GM19438 (cell line): ENCODE data around the gene OVCA2.

Source experiments
- ATAC-seq: cut with Tn5 transposase; IDR thresholded peaks from one replicate; pipeline ENCODE4 v1.9.1; 2021; ENCODE audit warnings: low read depth; ENCODE audit not compliant: unreplicated experiment

Gene OVCA2

DNA sequence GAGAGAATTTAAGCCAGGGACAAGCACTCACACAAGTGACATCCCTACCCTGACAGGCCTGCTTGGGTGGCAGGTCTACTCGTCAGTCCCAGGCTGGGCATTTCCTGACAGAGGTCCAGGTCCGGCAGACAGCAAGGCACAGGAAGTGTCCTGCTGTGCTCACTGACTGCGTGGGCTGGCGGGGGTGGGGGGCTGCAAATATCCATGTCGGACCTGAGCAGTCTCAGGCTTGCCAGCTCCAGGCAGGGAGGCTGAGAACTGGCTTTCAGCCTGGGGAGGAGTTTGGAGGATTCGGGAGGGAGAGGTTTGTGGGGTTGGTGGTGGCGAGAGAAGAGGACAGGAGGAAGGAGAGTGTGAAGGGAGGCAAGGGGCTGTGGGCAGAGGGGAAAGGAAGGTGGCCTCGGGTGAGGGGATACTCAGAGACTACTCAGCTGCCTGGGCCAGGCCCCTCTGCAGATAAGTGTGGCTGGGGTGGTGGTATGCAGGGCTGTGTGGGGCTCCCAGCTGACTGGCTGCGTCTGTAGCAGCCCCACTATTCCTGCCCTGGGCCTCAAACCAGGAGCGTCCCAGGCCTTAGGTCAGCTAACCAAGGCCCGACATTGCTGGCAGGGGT, 20.9 kb downstream of the OVCA2 start:
- ATAC-seq: no peak

DNA sequence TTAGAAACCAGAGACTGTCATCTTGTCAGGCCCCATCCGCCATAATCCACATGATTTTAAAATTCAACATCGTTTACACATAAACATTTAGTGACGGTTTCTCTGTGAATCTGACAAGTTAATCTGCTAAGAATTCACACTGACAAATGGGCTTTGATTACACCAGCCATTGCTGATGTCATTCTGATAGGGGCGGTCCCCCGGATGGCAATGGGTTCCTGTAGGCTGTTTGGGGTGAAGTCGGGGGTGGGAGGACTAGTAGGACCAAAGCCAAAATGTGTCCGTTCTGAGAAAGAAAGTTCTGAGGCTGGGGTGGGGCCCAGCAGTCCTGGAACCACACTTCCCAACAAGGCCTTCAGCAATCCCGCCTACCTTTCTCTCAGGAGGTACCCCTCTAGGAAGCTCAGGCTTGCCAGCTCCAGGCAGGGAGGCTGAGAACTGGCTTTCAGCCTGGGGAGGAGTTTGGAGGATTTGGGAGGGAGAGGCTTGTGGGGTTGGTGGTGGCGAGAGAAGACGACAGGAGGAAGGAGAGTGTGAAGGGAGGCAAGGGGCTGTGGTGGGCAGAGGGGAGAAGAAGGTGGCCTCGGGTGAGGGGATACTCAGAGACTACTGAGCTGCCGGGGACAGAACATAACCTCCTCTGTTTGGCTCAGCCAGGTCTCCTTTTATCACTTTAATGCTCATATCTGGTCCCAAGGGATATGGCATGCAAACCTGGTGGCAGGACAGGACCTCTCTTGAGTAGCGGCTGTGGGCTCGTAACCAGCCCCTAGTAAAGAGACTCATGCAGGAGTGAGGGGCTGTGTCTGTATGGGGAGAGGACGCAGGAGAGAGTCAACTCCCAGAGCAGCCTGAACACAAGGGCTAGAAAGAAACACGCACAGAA, 21.7 kb downstream of the OVCA2 start:
- no peak for ATAC-seq

DNA sequence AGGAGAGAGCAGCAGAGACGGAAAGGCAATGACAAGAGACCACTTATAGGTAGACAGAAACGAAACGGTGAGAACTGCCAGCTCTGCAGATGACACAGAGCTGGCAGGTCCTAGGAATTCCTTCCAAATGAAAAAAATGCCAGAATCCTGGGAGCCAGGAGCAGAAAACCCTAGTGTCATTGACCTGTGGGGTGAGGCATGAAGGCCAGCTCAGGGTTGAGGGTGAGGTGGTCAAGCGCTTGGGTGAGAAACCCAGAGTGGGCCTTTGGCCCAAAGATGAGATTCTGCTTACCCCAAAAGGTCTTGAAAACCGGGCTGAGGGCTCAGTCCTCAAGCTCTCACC, 22.3 kb downstream of the OVCA2 start:
- ATAC-seq: no peak

DNA sequence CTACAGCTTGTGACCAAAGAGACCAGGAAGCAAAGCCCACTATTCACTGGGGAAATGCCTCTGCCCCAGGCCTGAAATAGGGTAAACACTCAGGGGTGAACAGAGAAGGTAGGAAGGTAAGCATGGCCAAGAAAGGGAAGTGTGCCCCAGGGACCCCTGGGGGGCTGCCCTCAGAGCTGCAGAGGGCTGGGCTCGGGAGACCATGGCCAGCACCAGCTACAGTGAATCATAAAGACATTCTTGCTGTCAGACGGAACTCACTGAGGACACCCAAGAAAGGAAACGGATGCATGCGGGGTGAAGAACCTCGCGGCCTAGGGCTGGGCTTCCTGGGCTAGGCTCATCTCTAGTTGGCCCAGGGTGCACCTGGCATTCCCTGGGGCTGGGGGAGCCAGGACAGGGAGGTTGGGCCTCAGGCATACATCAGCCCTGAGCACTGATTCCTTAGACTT, 22.7 kb downstream of the OVCA2 start:
- no peak for ATAC-seq

DNA sequence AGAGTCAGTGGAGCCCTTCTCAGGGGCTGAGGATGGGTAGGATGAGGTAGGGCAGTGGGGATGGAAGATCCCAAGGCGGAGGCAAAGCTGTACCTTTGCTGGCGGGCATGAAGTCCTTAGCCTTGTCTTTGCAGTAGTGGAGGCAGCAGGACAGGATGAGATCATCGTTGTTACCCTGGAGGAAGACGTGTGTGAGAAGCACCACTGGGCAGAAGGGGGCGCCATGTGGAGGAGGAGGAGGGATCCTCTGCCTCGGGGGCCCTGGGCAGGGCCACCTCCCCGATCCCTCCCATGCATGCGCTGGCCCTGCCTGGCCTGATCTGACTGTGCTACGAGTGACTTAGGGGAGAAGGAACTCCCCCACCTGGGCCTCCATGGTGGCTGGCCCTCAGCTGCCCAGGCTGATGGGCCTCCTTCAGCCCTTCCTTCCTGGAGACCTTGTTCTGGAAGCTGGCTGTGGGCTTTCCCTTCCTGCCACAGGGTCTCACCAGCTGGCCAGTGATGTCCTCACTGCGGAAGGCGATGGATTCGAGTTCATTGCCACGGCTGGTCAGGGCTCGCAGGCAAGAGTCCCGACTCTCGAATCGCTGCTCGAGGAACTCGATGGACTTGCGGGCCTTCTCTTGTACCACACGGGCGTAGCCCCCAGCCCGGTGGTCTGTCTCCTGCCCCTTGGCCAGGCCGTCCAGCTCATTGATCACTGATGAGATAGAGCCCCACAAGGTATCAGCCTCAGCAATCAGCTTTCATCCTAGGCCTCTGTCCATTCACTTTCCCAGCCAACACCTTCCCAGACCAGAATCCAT, 23.4 kb downstream of the OVCA2 start:
- no peak for ATAC-seq

DNA sequence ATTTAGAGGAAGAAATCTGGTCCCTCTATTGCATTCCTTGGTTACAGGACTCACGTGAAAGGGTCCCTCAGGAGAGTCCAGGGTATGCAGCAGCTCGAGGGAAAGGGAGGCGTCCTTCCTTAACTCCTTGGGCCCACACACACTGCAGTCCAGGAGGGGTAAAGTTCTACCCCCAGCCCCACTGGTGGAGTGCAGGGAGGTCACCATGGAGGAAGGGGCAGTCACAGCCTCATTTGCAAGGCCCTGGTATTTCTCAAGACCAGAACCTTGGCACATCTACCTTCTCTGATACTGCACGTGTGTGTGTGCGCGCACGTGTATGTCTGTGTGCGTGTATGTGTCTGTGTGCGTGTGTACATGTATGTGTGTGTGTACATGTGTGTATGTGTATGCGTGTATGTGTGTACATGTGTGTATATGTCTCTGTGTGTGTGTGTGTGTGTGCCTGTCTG, 24.2 kb downstream of the OVCA2 start:
- no peak for ATAC-seq

DNA sequence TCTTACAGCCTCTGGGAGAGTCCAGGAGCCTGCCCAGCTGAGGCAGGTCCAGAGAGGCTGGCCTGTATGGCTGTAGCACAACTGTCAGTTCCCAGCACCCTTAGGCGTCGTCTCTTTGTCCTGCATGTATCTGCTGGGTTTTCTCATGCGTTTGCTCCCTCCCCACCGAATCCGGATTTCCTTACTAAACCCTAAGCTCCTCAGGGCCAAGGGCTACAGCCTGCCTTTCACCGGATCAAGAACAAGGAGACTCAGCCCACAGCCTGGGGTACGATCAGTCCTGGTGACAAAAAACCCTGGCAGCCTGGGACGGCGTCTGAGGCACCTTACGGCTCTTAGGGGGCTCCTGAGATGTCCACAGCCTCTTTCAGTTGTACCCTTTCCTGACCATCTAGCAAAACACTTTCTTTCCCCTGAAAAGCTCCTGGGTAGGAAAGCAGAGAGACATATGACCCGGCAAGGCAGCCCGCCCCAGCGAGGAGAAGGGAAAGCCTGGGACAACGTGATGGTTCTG, 25.3 kb downstream of the OVCA2 start:
- ATAC-seq: no peak

DNA sequence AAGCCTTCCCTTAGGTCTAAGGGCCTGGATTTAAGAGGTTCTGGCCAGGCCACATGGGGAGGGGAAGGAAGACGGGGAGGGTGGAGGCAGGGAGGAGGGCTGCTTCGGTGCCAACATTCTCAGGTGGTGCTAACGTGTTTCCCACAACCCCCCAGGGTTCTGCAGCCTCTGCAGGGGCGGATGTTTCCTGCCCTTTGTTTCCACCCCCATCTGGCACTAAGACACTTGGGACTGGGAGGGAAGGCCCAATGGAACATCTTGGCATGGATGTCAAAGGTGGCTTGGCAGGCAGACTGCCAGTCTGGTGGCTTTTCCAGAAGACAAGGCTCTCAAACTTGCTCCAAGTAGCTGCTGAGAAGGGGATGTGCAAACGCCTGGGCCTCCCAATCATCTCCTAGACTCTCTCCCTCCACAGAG, 25.8 kb downstream of the OVCA2 start:
- ATAC-seq: no peak

DNA sequence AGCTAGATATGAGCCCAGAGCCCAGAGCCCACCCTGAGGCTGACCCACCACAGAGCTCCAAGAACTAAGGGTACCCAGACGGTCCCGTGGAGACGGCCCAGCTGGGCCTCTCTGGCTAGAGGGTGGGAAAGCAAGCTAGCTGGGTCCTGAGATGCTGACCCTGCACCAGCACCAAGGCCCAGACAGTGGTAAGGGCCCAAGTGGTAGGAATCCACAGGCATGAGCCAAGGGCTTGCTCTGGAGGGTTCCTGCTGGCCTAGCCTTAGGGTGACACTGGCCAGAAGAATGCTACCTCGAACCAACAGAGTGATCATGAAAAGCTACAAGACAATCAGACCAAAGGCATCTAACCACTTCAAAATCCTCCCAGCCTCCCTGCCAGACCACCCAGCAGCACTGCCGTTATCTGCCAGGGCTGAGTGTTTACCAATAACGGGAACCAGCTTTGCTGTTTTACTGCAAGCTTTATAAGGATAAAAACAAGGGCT, 26.3 kb downstream of the OVCA2 start:
- no peak for ATAC-seq

DNA sequence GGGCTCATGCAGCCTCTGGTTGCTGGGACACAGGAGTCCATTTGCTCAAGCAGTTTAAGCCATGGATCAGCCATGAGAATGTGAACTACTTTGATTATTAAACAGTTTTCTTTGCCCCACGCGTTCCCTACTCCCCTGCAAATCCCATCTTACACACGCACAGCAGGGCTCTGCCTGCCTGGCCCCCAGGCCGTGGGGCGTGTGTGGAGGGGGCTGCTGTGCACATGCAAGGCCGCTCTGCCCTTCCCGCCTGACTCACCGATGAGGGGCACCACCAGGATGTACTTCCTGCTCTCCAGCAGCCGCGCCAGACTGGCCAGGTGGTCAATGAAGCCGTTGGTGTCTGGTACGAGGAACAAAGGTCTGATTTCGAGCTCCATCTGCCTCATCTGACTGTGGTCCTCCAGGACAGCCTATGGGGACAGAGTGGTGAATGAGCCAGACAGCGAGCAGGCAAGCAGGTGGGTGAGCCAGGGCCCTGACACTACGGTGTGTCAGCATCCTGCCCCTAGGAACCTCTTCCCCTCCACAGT, 26.8 kb downstream of the OVCA2 start:
- no peak for ATAC-seq

DNA sequence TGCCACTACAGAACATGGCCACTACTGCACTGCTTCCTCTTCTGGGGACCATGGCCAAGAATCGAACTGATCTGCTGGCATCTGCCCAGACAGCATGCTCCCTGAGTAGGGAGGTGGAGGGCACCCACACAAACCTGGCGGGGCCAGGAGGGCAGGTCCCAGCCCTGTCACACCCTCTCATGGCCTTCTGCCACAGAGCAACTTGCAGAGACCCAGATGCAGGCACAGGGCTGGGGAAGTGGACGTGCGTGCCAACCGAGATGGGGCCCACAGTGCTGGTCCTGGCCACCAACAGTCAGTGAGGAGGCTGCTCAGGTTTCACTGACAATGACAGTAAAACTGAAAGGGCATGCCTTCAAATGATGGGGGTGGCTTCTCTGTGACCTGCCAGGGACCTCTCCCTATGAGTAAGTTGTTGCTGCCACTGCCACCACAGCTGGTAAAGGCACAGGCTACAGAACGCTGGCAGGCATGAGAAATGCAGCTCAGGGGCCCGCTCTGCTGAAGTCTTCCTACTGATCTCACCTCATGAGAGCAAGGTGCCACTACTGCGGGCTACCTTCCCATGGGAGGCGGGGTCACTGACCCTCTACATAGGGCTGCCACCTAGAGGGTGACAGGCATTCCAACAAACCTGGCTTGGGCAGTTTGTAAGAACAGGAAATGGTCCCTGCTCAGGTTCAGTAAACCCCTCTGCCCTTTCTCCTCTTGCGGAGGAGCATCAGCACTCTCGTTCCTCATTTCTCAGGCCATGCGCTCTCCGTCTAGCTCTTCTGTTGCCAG, 28.6 kb downstream of the OVCA2 start:
- peak; percentile 65 for ATAC-seq

DNA sequence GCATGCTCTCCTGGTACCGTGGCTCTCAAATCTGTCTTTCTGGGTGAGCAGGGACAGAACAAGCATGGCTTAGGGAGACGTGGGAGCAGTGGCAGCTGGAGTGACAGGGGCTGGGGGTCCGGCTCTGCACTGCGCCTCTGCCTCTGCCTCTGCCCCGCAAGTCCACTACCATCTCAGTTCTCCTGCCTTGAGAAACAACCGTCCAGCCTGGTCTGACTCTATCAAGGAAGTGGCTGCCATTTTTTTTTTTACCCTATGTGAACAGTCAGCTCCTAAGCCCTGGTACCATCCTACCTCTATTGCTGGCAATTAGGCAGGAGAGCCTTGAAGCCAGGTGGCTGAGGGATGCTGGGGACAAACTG, 29.2 kb downstream of the OVCA2 start:
- ATAC-seq: no peak

DNA sequence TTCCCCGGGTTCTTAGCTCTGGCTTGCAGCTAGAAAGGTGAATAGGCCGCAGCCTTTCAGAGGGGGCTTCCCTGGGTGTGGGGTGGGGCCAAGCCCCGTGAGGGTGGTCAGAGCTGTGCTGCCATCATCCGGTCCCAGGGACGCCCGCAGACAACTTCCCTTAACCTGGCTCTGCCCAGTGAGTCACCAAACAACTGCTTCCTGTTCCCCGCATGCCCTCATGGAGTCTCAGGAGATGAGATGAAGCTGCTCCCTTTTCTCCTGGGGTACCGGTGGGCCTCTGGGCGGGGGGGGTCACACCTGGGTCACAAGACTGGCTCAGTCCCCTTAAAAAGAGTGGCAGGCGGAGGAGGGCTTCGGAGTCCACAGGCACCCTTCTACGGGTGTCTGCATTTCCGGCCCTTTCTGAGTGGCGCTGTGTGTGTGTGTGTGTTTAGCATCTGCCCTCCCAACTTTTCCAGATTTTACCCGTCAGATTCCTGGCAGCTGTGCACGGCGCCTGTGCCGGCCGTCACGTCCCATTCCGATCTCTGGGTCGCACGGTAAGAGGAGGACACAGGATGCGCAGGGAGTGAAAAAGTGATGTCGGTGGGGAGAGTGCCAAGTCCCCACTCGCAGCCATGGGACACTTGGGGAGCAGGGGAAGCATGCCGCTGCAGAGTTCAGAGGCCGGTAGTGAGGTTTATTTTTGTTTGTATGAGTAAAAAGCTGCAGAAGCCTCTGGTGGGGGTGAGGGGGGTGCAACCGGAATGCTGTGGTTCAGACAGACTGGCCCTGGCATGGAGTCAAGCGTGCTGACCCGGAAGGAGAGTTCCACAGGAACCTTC, 29.8 kb downstream of the OVCA2 start:
- no peak for ATAC-seq

DNA sequence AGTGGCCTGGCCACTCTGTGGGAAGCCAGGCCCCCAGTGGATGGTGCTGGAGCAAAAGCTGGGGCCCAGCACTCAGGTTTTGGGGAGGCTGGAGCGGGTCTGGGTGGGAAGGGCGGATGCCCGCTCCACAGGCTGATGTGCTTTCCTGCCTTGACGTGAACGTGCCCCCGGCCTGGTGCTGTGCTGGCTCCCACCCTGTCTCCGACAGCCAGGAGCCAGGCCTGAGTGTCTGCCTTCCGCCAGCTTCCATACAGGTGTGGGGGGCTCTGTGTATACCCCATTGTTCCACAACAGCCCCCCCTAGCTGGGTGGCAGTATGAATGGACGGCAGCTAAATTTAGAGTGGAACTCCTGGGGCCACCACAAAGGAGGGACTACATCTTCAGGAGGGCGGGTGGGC, 33.1 kb downstream of the OVCA2 start:
- ATAC-seq: no peak

DNA sequence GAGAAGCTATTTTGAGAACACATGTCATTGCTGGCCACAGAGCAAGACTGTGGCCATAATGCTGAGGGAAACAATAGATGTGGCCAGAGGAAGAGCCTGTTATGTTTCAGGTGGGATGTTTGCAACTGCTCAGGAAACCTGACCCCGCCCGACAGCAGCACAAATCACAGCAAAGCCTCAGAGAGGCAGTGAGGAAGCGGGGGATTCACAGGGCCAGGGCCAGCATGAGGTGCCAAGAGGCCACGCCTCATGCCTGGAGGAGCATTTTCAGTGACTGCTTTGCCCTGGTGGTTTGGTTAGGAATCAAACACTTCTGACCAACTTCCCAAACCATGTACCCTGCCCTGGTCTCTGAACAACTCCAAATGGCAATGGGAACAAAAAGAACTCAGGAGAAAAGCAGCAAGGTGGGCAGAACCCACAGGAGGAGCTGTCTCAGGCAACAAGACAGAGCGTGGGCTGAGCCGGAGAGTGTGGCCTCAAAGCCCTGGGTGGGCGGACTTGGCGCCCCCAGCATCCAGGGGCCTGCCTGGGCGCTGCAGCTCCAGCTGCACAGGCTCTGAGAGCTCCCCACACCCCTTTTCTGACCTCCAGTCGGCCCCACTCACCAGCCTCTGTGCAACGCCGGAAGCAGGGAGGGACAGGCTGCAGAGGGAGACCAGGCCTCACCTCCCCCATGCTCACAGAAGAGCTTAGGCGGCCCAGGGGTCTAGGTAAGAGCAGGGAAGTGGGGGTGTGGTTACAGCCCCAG, 33.7 kb downstream of the OVCA2 start:
- ATAC-seq: no peak

DNA sequence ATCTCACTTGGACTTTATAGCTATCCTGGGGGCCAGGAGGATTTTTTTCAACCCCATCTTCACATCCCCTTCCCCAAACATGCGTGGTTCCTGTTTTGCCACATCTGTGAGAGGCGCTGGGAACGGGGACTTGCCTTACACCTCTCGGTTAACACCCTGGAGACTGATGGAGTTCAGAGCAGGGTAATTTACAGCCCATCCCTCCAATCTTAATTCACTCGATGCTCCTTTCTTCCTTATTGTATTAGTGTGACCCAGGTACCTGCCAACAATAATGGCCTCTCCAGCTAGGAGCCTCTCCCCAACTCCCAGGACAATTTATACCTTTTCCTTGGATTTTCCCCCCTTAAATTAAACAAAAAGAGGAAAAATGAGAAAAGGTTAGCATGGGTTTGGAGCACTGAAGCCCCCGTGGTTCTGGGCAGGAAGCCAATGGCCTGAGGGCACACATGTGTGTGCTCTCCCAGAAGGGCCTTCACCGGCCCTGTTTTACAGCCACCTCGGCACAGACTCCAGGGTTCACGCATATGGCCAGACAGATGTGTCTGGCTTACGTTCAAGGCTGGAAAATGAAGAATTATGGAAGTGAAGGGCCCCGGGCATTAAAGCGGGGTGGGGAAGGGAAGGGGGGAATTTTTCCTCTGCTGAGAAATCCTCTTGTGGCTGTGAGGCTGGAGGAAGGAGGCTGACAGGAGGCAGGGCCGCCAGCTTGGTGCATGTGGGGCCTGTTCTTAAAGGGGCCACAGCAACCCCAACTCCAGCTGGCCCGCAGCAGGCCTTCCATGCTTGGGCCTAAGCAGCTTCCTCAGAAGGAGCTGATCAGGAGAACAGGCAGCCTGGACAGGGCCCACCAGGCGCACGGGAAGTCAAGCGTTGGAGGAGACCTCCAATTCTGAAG, 34.5 kb downstream of the OVCA2 start:
- ATAC-seq: no peak

DNA sequence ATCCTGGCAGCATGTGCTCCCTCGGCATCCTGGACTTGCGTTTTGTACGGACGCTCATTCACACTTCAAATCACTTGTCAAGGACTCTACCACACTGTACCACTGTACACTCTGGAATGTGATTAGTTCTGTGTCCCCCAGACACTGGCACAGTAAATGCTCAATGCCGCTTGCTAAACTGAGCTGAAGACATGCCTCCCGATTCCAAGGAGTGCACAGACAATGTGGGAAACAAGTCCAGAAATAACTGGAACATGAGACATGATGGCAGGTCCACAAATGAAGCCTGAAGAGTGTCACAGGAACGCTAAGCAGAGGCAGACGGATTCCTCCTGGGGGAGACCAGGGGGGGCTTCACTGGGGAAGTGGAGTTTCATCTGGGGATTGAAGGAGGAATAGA, 35.2 kb downstream of the OVCA2 start:
- no peak for ATAC-seq
